ENCODE results near the gene OR4S2. TPM values are rescaled to one million over a fixed set of nuclear protein-coding genes. Genes with fewer than 3 reads are reported as not detected.

The OR4S2 gene
- not detected in 2 replicates for total RNA-seq (2014; rRNA removed; shearing (Covaris generic))

GRCh38 chr11:55648027-55648426, at the start of gene OR4S2:
TSS of gene OR4S2 (plus strand) at chr11:55648327. CDS start at chr11:55650904, 2,577 bp downstream.
- DNase-seq (ENCODE audit: low read depth) = no peak

DNA sequence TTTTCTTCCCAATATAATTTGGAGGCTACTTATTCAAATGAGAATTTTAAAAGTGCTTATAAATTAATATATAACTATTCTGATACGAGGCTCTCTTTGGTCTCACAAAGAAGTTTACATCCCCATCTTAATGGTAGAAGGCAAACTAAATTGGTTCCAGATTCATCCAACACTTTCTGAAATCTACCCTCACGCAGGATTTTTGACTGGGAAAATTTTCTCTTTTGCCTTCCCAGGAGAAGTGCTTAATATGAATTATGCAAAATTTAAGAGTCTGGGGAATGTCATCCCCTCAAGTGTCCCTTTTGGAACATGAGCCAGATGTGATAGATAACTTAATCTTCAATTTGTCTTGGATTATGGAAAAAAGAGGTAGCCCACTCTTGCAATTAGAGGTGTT, 40.6 kb upstream of the OR4S2 start, which contains the start of gene OR4C11:
OR4C11 (minus strand) TSS at position 101 of the 400 bp plus-strand sequence. CDS start 3,272 bp downstream, outside the sequence.
- DNase-seq (ENCODE audit: low read depth) = no peak

DNA sequence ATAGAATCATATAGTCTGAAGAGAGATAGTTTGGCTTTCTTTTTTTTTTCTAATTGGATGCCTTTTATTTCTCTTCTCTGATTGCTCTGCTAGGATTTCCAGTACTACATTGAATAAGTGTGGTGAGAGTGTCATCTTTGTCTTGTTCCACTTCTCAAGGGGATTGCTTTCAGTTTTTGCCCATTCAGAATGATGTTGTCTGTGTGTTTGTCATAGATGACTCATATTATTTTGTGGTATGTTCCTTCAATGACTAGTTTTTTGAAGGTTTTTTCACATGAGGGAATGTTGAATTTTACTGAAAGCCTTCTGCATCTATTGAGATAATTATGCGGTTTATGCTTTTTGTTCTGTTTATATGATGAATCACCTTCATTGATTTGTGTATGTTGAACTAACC, 23.6 kb upstream of the OR4S2 start:
- no peak for DNase-seq (ENCODE audit: low read depth)

DNA sequence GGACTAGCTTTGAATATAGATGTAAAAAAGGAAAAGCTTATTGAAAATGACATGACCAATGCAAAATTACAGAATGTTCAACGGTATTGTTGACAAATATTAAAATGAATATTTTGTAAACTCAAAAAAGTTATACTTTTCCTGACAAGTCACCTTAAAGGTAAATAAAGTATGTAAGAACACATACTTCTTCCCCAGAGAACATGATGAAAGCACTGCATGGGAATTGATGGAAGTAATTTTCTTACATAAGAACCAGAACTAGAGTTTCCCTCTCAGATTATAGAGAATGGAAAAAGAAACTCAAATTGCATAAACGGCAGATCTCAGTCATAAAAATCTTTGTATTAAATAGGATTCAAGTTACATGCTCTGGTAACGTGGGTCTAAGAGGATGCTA, 13.3 kb upstream of the OR4S2 start, which contains the start of gene OR4P4:
OR4P4 (plus strand) TSS at position 301 of the 400 bp plus-strand sequence.
- DNase-seq (ENCODE audit: low read depth) = no peak

- no peak for DNase-seq (ENCODE audit: low read depth)
Measured at GRCh38 chr11:55652560-55652959, 4.4 kb downstream of the OR4S2 start.

- no peak for DNase-seq (ENCODE audit: low read depth)
Measured at GRCh38 chr11:55655096-55655495, 7.0 kb downstream of the OR4S2 start.

DNA sequence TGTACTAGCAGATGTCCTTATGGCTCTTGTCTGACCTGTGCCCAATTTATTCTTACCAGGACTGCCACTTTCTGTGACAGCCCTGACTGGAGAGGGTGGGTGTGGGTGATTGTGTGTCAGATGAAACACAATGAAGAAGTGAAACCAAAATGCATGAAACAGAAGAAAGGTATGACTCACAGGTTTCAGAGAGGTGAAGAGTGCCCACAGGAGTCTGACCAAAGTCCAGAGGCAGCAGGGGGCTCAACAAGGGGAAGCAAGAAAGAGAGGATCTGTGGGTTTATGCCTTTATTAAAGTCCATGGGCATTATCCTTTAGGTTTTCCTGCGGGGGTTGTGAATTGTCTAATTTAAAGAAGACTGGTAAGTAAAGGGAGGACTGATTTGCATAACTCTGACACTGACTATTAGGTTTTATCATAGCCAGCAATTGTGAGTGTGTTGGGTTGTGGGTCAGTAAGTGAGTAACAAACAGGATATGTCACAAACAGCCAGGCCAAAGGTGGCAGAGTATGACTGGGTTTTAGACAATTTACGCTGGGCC, 10.0 kb downstream of the OR4S2 start:
- DNase-seq (ENCODE audit: low read depth) = no peak

DNA sequence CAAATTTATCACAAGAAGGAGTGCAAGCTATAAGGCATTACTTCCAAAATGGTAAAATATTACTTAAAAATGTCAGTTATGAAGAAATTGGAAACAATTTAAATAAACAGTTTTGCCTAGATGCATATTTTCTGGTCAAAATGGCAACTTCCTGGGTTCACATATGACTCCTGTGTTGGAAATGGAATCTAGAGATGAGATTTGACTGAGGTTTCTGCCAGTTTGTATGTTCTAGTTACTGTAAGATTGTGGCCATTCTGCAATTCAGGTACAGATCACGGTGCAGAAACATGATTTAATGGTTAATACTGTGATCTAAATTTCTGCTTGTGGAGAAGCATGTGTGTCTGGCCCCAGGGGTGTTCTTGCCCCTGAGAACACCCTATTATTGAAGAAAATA, 10.5 kb downstream of the OR4S2 start:
- DNase-seq (ENCODE audit: low read depth) = no peak

DNA sequence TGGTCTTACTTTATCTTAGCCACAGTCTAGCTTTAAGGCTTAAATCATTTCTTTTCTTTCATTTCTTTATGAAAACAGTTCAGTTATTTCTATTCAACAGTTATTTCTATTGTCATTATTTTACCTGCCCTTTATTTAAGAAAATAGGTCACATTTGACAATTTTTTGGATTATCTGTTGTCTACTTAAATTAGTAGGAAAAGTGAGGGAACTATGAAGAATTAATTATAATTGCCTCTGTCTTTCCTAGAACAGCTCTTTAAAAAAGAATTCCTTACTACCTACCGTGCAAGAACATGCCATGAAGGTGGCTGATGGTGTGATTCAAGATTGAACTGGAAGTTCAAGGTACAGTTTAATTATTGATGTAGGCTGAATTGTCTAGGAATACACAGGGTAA, 13.8 kb downstream of the OR4S2 start, which contains the start of gene OR4C6:
OR4C6 (plus strand) TSS at position 301 of the 400 bp plus-strand sequence. CDS start 2,966 bp downstream, outside the sequence.
- no peak for DNase-seq (ENCODE audit: low read depth)

DNA sequence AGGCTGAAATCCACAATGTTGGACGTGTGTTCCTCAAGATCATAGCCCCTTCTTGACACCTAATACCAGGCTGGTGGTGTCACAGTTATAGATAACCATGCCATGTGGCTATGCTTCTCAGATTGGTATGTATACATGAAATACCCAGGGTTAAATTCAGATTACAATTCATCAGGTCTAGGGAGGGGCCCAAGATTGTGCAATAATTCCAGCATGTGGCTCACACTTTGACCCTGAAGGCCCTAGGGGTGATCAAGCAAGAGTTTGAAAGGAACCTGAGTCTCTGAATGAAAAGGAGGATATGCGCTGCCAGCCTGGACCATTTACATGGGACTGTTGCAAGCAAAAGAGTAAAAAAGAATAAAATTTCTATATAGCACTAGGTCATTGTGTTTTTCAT, 21.2 kb downstream of the OR4S2 start:
- no peak for DNase-seq (ENCODE audit: low read depth)

- DNase-seq (ENCODE audit: low read depth) = no peak
Measured at GRCh38 chr11:55673860-55674259, 25.7 kb downstream of the OR4S2 start.

- DNase-seq (ENCODE audit: low read depth) = no peak
Measured at GRCh38 chr11:55697817-55698216, 49.7 kb downstream of the OR4S2 start.

DNA sequence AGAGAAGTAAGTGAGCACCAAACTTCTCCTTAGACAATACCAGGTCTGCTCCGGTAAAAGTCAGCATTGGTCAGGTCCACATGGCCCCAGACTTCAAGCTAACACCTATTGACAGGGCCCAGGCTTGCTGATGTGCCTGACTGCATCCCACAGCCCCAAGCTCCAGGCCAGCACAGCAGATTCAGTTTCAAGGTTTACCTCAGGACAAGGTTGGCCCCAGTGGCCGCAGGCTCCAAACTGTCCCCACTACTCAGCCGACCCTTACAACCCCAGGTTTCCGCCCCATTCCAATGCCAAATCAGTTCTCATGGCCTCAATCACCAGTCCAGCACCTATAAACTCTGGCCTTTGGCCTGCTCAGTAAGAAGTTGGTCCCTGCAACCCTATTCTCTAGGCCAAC, 53.3 kb downstream of the OR4S2 start:
- no peak for DNase-seq (ENCODE audit: low read depth)

Other genes with a start within 250 kb of the OR4S2 start
- gene OR4C15, start 93.9 kb upstream of the OR4S2 start, total RNA-seq (2014; rRNA removed; shearing (Covaris generic)) = not detected in 2 replicates
- gene OR4C16, start 76.2 kb upstream of the OR4S2 start, total RNA-seq (2014; rRNA removed; shearing (Covaris generic)) = not detected in 2 replicates
- gene OR4C11, start 40.7 kb upstream of the OR4S2 start, total RNA-seq (2014; rRNA removed; shearing (Covaris generic)) = not detected in 2 replicates
- gene OR4P4, start 13.2 kb upstream of the OR4S2 start, total RNA-seq (2014; rRNA removed; shearing (Covaris generic)) = not detected in 2 replicates
- gene OR4C6, start 13.9 kb downstream of the OR4S2 start, total RNA-seq (2014; rRNA removed; shearing (Covaris generic)) = not detected in 2 replicates
- not detected in 2 replicates for gene OR5D13, start 125.1 kb downstream of the OR4S2 start, total RNA-seq (2014; rRNA removed; shearing (Covaris generic))
- not detected in 2 replicates for gene OR5D14, start 147.2 kb downstream of the OR4S2 start, total RNA-seq (2014; rRNA removed; shearing (Covaris generic))
- not detected in 2 replicates for gene OR5L1, start 163.0 kb downstream of the OR4S2 start, total RNA-seq (2014; rRNA removed; shearing (Covaris generic))
- gene OR5D18, start 171.3 kb downstream of the OR4S2 start, total RNA-seq (2014; rRNA removed; shearing (Covaris generic)) = not detected in 2 replicates
- not detected in 2 replicates for gene OR5L2, start 178.9 kb downstream of the OR4S2 start, total RNA-seq (2014; rRNA removed; shearing (Covaris generic))
- gene OR5D16, start 190.4 kb downstream of the OR4S2 start, total RNA-seq (2014; rRNA removed; shearing (Covaris generic)) = not detected in 2 replicates
- gene TRIM51, start 235.0 kb downstream of the OR4S2 start, total RNA-seq (2014; rRNA removed; shearing (Covaris generic)) = not detected in 2 replicates